ENCODE data around the gene SWT1.

GRCh38 chr1:185319139-185319475, 162.1 kb downstream of the SWT1 start:
- no peak for TF ChIP-seq CTCF (IDR thresholded peaks at IDR 0.05; ENCODE audit: poor library complexity)
- TF ChIP-seq EZH2phosphoT487 (IDR thresholded peaks at IDR 0.05; ENCODE audit: low read depth, severe bottlenecking, unreplicated experiment): no peak
- TF ChIP-seq EZH2 (IDR thresholded peaks at IDR 0.05; ENCODE audit: borderline replicate concordance): no peak
